Peyer's patch (tissue), 4 donors: Measurements from ENCODE around the gene CHD5.

Experiments
- CTCF ChIP-seq, 6 experiments: fragments of 450-650 bp in 4 of 6; fragments of 200-600 bp in 2 of 6; sonication (generic) in 1 of 6; IDR thresholded peaks; one replicate each; pipeline ENCODE4 v1.5.1; 2017 to 2019; ENCODE audit warnings: antibody characterized with exemption in 6 of 6, mild to moderate bottlenecking in 3 of 6, moderate library complexity in 1 of 6
- POLR2A ChIP-seq, 2 donors: fragments of 450-650 bp; IDR thresholded peaks; one replicate each; pipeline ENCODE4 v1.5.1; 2017; ENCODE audit warnings: antibody characterized with exemption in 2 of 2, mild to moderate bottlenecking in 2 of 2, moderate library complexity in 2 of 2

- no peak for TF ChIP-seq POLR2A (IDR thresholded peaks at IDR 0.05)
- no peak for TF ChIP-seq CTCF (IDR thresholded peaks at IDR 0.05)
Observed at GRCh38 chr1:6218375-6219164, 38.4 kb upstream of the CHD5 start.
